ENCODE measurements around the gene MTMR8.
"Not testable (repeated sequence)": the region's sequence is repeated elsewhere in the genome, so short reads cannot be mapped to it uniquely, and the experiment has no call there.

The MTMR8 gene

DNA sequence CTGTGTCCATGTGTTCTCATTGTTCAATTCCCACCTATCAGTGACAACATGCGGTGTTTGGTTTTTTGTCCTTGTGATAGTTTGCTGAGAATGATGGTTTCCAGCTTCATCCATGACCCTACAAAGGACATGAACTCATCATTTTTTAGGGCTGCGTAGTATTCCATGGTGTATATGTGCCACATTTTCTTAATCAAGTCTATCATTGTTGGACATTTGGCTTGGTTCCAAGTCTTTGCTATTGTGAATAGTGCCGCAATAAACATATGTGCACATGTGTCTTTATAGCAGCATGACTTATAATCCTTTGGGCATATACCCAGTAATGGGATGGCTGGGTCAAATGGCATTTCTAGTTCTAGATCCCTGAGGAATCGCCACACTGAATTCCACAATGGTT is 14.5 kb downstream of the MTMR8 start:
- H3K9ac ChIP-seq (ENCODE audit: low read length), result not testable (repeated sequence)

GRCh38 chrX:64379924-64380323 is 15.3 kb downstream of the MTMR8 start:
- Histone ChIP-seq H3K4me1 (ENCODE audit: insufficient read depth, low read length) (no peaks in the 10 kb centered on the region), H3K27ac (ENCODE audit: low read depth, low read length) (no peak overlapping the region), H3K9me3 (ENCODE audit: low read length) (peaks cover 6% of the 10 kb centered on the region)

More for the DNA sequence above, 14.5 kb downstream of the MTMR8 start:
- H3K27ac ChIP-seq (ENCODE audit: low read depth, low read length); H3K27me3 ChIP-seq (ENCODE audit: control insufficient read depth in 1 of 2, insufficient read depth in 2 of 2, low read length in 2 of 2); H3K4me1 ChIP-seq (ENCODE audit: insufficient read depth, low read length); H3K36me3 ChIP-seq (ENCODE audit: insufficient read depth, low read length); H3K4me3 ChIP-seq (ENCODE audit: low read depth in 1 of 2, low read length in 2 of 2): not testable (repeated sequence)
- H3K9me3 ChIP-seq (ENCODE audit: low read length), result peaks cover 13% of the 10 kb centered on the region

DNA sequence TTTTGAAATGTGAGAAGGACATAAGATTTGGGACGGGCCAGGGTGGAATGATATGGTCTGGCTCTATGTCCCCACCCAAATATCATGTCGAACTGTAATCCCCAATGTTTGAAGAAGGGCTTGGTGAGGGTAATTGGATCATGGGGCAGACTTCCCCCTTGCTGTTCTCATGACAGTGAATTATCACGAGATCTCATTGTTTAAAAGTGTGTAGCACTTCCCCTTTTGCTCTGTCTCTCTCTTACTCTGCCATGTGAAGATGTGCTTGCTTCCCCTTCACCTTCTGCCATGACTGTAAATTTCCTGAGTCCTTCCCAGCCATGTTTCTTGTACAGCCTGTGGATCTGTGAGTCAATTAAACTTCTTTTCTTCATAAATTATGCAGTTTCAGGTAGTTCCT is 17.5 kb downstream of the MTMR8 start:
- Histone ChIP-seq H3K9ac (ENCODE audit: low read length) (no peak overlapping the region), H3K36me3 (ENCODE audit: insufficient read depth, low read length) (no peaks in the 10 kb centered on the region), H3K27me3 (ENCODE audit: control insufficient read depth in 1 of 2, insufficient read depth in 2 of 2, low read length in 2 of 2) (no peaks in the 10 kb centered on the region), H3K4me1 (ENCODE audit: insufficient read depth, low read length) (no peaks in the 10 kb centered on the region), H3K9me3 (ENCODE audit: low read length) (no peaks in the 10 kb centered on the region), H3K27ac (ENCODE audit: low read depth, low read length) (no peak overlapping the region), H3K4me3 (ENCODE audit: low read depth in 1 of 2, low read length in 2 of 2) (no peak overlapping the region)

More at GRCh38 chrX:64379924-64380323, 15.3 kb downstream of the MTMR8 start:
- Histone ChIP-seq H3K27me3 (ENCODE audit: control insufficient read depth in 1 of 2, insufficient read depth in 2 of 2, low read length in 2 of 2) (peaks cover 0 to 4% of the 10 kb centered on the region in 2 donors), H3K36me3 (ENCODE audit: insufficient read depth, low read length) (no peaks in the 10 kb centered on the region), H3K9ac (ENCODE audit: low read length) (no peak overlapping the region), H3K4me3 (ENCODE audit: low read depth in 1 of 2, low read length in 2 of 2) (no peak overlapping the region)

DNA sequence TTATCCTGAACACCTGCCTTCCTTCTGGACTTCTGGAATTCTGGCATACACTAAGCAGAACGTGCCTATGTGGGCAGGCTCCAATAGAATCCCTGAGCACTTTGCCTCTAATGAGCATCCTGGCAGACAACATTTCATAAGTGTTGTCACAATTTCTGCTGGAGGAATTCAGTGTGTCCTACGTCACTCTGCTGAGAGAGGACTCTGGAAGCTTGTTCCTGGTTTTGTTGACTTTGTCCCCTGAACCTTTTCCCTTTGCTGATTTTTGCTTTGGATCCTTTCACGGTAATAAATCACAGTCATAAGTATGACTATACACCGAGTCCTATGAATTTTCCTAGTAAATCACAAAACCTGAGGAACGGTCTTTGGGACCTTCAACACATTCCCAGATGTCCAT is 43.2 kb downstream of the MTMR8 start:
- H3K9me3 ChIP-seq (ENCODE audit: low read length), result no peaks in the 10 kb centered on the region
- H3K27ac ChIP-seq (ENCODE audit: low read depth, low read length), result no peak overlapping the region
- no peaks in the 10 kb centered on the region for H3K4me1 ChIP-seq (ENCODE audit: insufficient read depth, low read length)
- no peak overlapping the region for H3K4me3 ChIP-seq (ENCODE audit: low read depth in 1 of 2, low read length in 2 of 2)
- H3K36me3 ChIP-seq (ENCODE audit: insufficient read depth, low read length), result no peaks in the 10 kb centered on the region
- no peaks in the 10 kb centered on the region for H3K27me3 ChIP-seq (ENCODE audit: control insufficient read depth in 1 of 2, insufficient read depth in 2 of 2, low read length in 2 of 2)
- no peak overlapping the region for H3K9ac ChIP-seq (ENCODE audit: low read length)

GRCh38 chrX:64350521-64350920 is 44.7 kb downstream of the MTMR8 start:
- no peak overlapping the region for H3K9ac ChIP-seq (ENCODE audit: low read length)
- H3K4me3 ChIP-seq (ENCODE audit: low read depth in 1 of 2, low read length in 2 of 2), result no peak overlapping the region
- no peaks in the 10 kb centered on the region for H3K27me3 ChIP-seq (ENCODE audit: control insufficient read depth in 1 of 2, insufficient read depth in 2 of 2, low read length in 2 of 2)
- H3K27ac ChIP-seq (ENCODE audit: low read depth, low read length), result no peak overlapping the region
- H3K36me3 ChIP-seq (ENCODE audit: insufficient read depth, low read length), result no peaks in the 10 kb centered on the region
- H3K9me3 ChIP-seq (ENCODE audit: low read length), result no peaks in the 10 kb centered on the region
- no peaks in the 10 kb centered on the region for H3K4me1 ChIP-seq (ENCODE audit: insufficient read depth, low read length)

DNA sequence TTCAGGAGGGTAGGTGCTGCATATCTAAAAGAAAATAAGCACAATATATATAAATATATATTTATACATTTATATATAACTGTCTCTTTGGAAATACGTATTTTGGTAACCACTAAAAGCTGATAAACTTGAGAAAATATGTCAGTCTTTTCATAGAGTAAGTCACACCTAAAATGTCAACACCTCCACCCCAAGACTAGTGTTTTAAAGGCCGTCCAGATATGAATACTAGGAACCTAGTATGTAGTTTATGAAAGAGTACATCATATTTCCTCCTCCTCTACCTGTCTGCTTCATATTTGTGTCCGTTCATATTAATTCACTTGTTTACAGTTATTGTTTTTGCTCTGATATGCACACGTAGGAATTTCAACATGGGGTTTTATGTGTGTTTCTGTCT is 45.2 kb downstream of the MTMR8 start:
- Histone ChIP-seq H3K4me3 (ENCODE audit: low read depth in 1 of 2, low read length in 2 of 2) (no peak overlapping the region), H3K36me3 (ENCODE audit: insufficient read depth, low read length) (no peaks in the 10 kb centered on the region), H3K27ac (ENCODE audit: low read depth, low read length) (no peak overlapping the region), H3K4me1 (ENCODE audit: insufficient read depth, low read length) (no peaks in the 10 kb centered on the region), H3K9ac (ENCODE audit: low read length) (no peak overlapping the region), H3K9me3 (ENCODE audit: low read length) (no peaks in the 10 kb centered on the region), H3K27me3 (ENCODE audit: control insufficient read depth in 1 of 2, insufficient read depth in 2 of 2, low read length in 2 of 2) (no peaks in the 10 kb centered on the region)

- no peaks in the 10 kb centered on the region for H3K9me3 ChIP-seq (ENCODE audit: low read length)
- H3K27me3 ChIP-seq (ENCODE audit: control insufficient read depth in 1 of 2, insufficient read depth in 2 of 2, low read length in 2 of 2), result no peaks in the 10 kb centered on the region
- H3K27ac ChIP-seq (ENCODE audit: low read depth, low read length), result no peak overlapping the region
- H3K4me1 ChIP-seq (ENCODE audit: insufficient read depth, low read length), result no peaks in the 10 kb centered on the region
- H3K9ac ChIP-seq (ENCODE audit: low read length), result no peak overlapping the region
- no peaks in the 10 kb centered on the region for H3K36me3 ChIP-seq (ENCODE audit: insufficient read depth, low read length)
- H3K4me3 ChIP-seq (ENCODE audit: low read depth in 1 of 2, low read length in 2 of 2), result no peak overlapping the region
Measured at GRCh38 chrX:64342811-64343210, 52.4 kb downstream of the MTMR8 start.

DNA sequence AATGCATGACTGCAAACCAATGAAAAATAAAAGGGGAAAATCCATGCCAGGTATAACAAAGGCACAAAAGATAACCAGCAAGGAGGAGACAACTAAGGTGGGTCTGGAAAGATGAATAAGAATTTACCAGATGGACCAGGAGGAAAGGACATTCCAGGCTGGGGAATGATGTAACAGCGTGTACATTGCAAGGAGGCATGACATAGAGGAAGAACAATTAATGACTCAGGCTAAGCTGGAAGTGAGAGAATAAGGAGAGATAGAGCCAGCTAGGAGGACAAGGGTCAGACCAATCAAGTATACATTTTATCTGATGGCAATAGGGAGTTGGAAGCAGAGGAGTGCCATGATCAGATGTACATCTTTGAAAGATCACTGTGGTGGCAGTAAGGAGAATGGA is 57.0 kb downstream of the MTMR8 start:
- Histone ChIP-seq H3K27me3 (ENCODE audit: control insufficient read depth in 1 of 2, insufficient read depth in 2 of 2, low read length in 2 of 2) (no peaks in the 10 kb centered on the region), H3K9ac (ENCODE audit: low read length) (no peak overlapping the region), H3K27ac (ENCODE audit: low read depth, low read length) (no peak overlapping the region), H3K9me3 (ENCODE audit: low read length) (no peaks in the 10 kb centered on the region), H3K36me3 (ENCODE audit: insufficient read depth, low read length) (no peaks in the 10 kb centered on the region), H3K4me3 (ENCODE audit: low read depth in 1 of 2, low read length in 2 of 2) (no peak overlapping the region), H3K4me1 (ENCODE audit: insufficient read depth, low read length) (no peaks in the 10 kb centered on the region)

GRCh38 chrX:64334467-64334866 is 60.8 kb downstream of the MTMR8 start:
- Histone ChIP-seq H3K36me3 (ENCODE audit: insufficient read depth, low read length) (no peaks in the 10 kb centered on the region), H3K9ac (ENCODE audit: low read length) (no peak overlapping the region), H3K4me1 (ENCODE audit: insufficient read depth, low read length) (no peaks in the 10 kb centered on the region), H3K27me3 (ENCODE audit: control insufficient read depth in 1 of 2, insufficient read depth in 2 of 2, low read length in 2 of 2) (no peaks in the 10 kb centered on the region), H3K9me3 (ENCODE audit: low read length) (no peaks in the 10 kb centered on the region), H3K4me3 (ENCODE audit: low read depth in 1 of 2, low read length in 2 of 2) (no peak overlapping the region), H3K27ac (ENCODE audit: low read depth, low read length) (no peak overlapping the region)

DNA sequence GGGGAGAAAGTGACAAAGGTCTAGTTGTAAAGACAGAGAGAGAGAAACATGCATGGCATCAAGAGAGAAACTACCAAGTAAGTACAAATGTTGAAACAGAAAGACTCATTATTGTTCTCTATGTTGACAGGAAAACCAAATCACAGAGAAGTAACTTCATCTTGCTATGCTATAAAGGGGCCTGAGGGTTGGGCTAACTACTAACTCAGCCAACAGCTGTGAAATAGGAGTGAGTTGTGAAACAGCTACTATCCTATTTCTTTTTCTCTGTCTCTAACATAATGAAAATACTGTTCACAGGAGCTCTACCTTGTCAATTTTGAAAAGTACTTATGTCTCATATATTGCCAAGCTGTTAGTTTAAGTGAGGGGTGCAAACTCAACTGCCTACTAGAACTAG is 65.0 kb downstream of the MTMR8 start:
- no peak overlapping the region for H3K27ac ChIP-seq (ENCODE audit: low read depth, low read length)
- H3K27me3 ChIP-seq (ENCODE audit: control insufficient read depth in 1 of 2, insufficient read depth in 2 of 2, low read length in 2 of 2), result no peaks in the 10 kb centered on the region
- H3K4me1 ChIP-seq (ENCODE audit: insufficient read depth, low read length), result no peaks in the 10 kb centered on the region
- no peaks in the 10 kb centered on the region for H3K9me3 ChIP-seq (ENCODE audit: low read length)
- no peaks in the 10 kb centered on the region for H3K36me3 ChIP-seq (ENCODE audit: insufficient read depth, low read length)
- no peak overlapping the region for H3K4me3 ChIP-seq (ENCODE audit: low read depth in 1 of 2, low read length in 2 of 2)
- no peak overlapping the region for H3K9ac ChIP-seq (ENCODE audit: low read length)

DNA sequence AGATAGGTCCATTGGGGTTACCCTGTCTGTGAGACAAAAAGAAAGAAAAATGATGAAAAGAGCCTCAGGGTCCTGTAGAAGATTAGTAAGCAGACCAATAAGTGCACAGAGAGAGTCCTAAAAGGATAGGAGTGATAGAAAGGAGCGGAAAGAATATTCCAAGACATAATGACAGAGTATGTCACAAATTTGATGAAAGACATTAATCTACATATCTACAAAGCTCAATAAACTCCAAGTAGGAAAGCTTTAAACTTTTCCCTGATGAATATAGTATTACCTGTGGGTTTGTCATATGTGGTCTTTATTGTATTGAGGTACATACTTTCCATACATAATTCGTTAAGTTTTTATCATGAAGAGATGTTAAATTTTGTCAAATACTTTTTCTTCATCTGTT is 73.7 kb downstream of the MTMR8 start:
- H3K9ac ChIP-seq (ENCODE audit: low read length), result no peak overlapping the region
- no peak overlapping the region for H3K27ac ChIP-seq (ENCODE audit: low read depth, low read length)
- no peak overlapping the region for H3K4me3 ChIP-seq (ENCODE audit: low read depth in 1 of 2, low read length in 2 of 2)
- H3K9me3 ChIP-seq (ENCODE audit: low read length), result peaks cover 4% of the 10 kb centered on the region
- H3K36me3 ChIP-seq (ENCODE audit: insufficient read depth, low read length), result no peaks in the 10 kb centered on the region
- no peaks in the 10 kb centered on the region for H3K27me3 ChIP-seq (ENCODE audit: control insufficient read depth in 1 of 2, insufficient read depth in 2 of 2, low read length in 2 of 2)
- H3K4me1 ChIP-seq (ENCODE audit: insufficient read depth, low read length), result no peaks in the 10 kb centered on the region

- no peaks in the 10 kb centered on the region for H3K27me3 ChIP-seq (ENCODE audit: control insufficient read depth in 1 of 2, insufficient read depth in 2 of 2, low read length in 2 of 2)
- no peaks in the 10 kb centered on the region for H3K9me3 ChIP-seq (ENCODE audit: low read length)
- H3K9ac ChIP-seq (ENCODE audit: low read length), result no peak overlapping the region
- H3K36me3 ChIP-seq (ENCODE audit: insufficient read depth, low read length), result no peaks in the 10 kb centered on the region
- H3K4me1 ChIP-seq (ENCODE audit: insufficient read depth, low read length), result no peaks in the 10 kb centered on the region
- no peak overlapping the region for H3K27ac ChIP-seq (ENCODE audit: low read depth, low read length)
- no peak overlapping the region for H3K4me3 ChIP-seq (ENCODE audit: low read depth in 1 of 2, low read length in 2 of 2)
Measured at GRCh38 chrX:64313624-64314023, 81.6 kb downstream of the MTMR8 start.

All from muscle layer of colon (tissue), 2 donors.